ENCODE measurements around the gene JAG2.

Gene JAG2

DNA sequence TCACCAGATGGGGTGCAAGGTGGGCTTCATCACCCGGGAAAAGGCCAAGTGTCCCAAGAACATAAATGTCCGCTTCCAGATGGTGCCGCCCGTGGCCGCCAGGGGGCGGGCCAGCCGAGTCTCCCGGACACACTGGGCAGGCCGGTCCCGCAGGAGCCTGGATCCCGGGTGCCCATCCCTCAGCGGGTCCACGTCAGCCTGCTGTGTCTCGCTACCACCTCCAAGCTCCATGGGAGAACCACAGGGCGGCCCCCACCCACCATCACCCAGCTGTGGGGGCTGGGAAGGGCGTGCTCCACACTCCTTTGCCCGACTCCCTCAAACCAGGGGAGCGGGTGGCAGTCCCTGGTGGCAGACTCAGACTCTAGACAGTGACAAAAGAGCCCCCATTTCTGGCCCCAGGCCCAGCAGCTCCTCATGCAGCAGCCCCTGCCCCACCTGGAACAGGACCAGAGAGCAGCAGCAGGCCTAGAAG lies 34.5 kb upstream of the JAG2 start:
- DNase-seq = peak; percentile 55 to 69

DNA sequence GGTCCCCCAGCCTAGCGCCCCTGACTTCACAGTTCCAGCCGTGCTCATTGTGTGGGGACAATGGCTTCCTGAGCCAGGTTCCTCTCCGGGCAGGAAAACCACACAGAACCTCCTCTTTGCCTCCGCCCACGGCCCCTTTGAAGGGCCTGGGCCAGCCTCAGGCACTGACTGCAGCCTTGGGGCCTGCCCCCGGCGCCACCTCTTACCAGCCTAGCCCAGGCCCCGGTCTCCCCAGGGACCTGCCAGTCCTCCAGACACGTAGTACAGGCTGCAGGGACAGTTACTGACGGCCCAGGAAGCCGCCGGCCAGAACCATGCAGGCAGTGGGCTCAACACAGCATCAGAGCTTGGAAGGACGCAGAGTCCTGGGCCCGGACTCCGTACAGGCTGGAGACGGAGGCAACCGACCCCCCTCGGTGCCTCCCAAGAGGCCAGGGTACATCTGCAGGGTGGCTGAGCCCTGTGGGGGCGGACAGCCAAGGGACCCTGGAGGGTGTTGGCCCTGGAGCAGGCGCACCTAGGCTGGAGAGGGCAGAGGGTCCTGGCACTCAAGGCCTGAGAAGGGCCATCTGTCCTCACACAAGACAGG lies 33.4 kb upstream of the JAG2 start:
- peak; percentile 79 to 87 for DNase-seq

DNA sequence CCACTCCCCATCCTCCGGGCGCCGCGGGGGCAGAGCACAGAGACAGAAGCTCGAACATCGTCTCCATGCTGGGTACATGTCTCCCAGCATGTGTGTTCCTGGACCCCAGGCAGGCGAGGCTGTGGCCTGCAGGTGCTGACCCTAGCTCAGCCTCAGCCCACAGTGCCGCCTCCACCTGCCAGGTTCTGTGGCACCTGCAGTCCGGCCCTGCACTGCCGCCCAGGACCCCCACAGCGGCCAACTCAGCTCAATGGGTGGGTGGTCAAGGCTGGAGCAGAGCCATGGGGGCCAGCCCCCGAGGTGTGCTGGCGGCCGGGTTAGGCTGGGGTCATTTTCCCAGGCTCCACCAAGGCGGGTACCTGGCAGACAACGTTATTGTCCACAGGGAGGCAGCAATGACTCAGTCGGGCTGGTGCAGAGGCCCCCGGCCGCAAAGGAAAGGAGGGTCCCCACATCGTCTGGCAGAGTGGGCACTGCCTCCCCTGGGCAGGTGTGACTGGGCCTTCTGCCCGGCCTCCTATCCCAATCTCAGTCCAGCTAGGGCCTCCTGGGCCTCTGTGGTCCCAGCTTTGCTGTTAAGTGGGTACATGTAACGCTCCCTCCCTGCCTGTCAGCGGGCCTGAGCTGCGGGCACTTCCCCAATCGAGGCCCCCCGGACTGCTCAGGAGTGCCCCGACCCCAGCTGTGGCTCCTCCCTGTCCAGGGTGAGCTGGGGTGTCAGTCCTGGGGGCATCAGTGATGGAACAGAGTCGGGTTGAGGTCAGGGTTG lies 32.8 kb upstream of the JAG2 start:
- no peak for DNase-seq

DNA sequence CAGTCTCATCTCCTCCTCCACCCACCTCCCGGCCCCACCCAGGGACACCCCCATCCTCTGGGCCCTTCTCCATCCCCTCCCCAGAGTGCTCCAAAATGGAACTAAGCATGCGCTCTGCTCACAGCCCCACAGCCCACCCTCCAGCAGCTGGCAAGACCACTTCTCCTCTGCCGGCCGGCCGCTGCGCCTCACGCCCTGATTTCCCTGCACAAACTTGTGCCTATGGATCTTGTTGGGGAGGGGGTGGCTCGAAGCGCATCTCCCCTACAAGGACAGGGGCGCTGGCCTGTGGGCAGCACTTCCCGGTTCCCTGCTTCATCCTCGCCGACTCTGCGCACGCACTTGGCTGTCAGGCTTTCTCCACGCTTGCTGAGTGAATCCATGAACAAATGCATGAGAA lies 32.1 kb upstream of the JAG2 start:
- DNase-seq = no peak

DNA sequence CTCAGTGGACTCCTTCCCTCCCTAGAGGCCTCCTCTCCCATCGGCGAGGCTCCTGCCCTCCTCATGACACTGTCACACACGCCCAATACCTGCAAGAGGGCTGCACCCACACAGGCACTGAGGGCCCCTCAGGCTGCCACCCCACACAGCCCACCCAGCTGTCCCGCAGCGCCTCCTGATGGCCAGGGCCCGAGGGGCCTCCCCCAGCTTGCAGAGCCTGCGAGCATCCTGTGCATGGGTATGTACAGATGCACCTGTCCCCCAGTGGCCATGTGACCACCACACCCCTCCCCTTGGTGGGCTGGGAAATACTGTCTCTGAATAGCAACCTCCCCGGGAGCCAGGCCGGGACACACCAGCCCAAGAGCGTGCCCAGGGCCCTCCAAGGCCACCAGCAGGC lies 31.5 kb upstream of the JAG2 start:
- no peak for DNase-seq

DNA sequence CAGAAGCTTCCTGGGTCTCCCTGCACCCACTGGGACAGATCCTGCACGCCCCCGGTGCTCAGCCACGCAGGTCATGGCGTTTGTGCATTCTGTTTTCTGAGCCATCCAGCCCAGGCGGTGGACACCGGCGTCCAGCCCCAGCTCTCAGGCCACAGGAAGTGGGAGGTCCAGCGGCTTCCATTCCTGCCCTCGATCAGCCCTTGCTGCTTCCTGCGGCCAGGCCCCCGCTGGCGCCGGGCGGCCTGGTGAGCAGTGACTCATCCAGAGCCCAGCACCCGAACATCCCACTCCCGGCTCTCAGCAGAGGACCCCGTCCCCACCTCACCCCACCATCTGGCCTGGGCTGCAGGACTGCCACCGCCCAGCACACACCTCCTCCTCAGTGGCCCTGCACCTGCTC lies 30.5 kb upstream of the JAG2 start:
- peak in 1 of 2 donors; percentile 11 for DNase-seq

DNA sequence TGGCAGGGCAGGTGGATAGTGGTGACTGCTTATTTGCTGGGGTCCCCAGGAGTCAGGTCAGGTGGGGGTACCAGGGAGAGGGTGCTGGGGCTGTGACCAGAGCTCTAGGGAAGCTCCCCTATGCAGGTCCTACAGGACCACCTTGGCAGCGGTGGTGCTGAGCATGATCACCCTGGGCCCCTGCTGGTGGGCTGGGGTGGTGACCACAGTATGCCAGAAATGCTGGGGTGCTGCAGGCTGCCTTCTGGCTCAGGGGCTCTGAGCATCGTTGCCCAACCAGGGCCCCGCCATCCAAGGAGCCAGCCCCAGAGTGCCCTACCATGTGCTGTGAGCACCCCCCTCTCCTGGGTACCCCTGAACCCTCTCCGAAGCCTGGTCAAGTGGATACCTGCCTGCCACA lies 30.0 kb upstream of the JAG2 start:
- DNase-seq = no peak

DNA sequence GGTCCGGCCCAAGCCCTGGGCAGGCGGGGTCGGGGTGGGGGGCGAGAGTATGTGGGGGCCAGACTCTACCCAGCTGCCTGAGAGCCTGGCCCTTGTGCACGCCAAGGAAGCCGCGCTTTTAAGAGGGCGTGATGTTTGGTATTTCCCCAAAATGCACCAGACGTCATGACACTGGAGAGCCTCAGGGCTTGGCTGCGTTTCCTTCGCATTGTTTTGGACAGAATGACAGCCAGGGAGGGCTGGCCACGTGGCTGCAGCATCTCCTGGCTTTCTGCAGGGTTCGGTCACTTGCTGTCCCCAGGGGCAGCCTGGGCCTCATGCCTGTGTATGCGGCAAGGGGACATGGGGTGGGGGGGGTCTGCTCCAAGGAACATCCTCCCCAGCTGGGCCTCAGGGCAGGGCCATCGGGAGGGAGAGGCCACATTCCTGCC lies 28.6 kb upstream of the JAG2 start:
- peak; percentile 54 to 74 for DNase-seq

DNA sequence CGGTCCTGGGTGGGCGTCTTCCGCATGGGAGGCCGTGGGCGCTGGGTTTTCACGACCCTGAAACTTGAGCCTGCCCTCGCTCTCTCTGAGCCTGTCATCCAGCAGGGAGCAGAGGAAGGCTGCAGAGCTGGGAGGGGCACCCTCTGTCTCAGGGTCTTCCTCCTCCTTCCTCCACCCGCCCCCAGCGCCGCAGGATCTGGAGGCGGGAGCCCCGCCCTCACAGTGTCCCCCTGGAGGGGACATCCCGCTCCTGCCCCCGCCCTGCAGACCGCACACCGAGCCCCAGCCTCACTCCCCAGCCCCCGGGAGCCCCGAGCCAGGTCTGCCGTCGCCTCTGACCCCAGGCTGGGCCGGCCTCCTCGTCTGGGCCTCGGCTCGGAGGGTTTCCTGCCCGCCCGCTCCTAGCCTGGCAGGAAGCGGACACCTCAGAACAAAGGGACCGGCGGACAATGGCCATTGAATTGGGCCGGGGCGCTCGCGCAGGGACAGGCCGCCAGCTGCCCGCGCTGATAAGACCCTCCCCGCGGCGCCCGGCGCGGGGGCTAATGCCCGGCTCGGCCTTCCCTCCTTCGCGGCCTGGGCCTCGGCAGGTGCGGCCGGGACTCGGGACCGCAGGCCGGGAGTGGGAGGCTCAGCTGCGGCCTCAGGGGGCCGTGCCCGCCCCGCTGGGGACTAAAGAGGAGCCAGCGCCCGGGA lies 27.8 kb upstream of the JAG2 start:
- no peak for DNase-seq

DNA sequence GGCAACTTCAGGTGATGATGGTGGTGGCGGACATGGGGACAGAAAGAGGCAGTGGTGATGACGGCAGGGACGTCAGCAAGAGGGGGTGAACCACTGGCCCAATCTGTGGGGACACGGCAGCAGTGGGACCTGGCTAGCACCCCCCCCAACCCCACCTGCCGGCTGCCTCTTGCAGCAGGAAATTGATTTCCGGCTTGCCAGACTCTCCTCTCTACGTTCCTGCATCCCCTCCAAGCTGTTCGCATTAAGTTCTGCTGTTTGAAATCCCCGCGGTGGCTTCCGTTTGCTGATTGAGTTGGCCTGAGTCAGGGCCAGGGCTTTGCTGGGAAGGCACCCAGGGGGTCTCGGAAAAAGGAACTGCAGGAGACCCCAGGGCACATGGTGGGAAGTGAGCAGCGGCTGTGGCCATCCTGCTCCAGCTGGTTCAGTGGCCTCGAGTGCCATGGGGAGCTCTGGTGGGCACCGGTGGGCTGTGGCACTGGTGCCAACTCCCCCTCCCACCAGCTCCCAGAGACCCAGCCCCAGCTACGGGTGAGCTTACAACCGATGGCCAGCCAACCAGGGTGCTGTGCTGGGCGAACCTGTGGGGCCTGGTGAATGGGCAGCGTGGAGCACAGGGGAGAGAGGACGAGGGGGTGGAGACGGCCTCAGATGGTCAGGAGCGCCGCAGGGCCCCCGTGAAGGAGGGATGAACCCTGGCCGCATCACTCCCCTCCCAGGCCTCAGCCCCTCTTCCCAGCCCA lies 27.1 kb upstream of the JAG2 start:
- DNase-seq = no peak

DNA sequence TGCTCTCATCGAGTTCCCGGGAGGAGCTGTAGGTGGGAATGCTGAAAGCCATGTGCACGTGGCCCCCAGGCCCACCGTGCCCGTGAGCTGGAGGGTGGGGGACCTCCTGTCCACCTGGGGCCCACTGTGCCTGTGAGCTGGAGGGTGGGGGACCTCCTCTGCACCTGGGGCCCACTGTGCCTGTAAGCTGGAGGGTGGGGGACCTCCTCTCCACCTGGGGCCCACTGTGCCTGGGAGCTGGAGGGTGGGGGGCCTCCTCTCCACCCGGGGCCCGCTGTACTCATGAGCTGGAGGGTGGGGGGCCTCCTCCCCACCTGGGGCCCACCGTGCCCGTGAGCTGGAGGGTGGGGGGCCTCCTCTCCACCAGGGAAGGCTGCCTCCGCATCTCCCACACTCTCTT lies 26.5 kb upstream of the JAG2 start:
- DNase-seq = no peak

DNA sequence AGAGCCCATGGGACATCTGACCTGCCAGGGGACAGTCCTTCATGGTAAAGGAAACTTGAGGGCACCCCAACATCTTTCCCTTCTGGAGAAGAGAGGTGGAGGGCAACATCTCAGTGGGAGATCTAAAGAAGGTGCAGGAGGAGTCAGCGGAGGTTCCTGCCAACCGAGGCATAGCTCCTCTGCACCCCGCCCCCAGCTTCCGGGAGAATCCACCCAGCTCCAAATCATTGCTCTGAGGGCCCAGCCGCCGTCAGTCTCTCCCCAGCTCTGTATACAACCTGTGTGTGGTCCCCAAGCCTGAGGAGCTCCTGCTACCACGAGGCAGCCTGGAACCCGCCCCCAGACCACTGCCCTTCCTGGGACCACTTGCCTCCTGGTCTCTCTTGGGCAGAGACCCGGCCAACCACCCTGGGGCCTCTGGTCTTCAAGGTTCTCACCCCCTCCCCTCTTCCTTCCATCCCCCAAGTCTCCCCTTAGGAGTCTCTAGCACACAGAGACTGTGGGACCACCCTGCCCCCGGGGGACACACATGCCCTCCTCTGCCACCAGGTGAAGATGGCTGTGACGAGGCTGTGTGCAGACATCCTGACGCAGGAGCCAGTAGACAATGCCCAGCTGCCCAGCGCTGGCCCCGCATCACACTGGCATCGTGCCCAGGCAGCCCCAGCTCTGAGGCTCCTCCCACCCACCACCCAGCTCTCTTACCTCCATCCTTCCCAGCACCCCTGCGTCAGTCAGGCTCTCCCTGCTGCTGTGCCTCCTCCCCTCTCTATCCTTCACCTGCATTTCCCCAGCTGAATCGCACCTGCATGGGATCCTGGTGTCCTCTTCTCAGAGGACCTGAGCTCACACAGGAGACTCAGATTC lies 25.6 kb upstream of the JAG2 start:
- no peak for DNase-seq

DNA sequence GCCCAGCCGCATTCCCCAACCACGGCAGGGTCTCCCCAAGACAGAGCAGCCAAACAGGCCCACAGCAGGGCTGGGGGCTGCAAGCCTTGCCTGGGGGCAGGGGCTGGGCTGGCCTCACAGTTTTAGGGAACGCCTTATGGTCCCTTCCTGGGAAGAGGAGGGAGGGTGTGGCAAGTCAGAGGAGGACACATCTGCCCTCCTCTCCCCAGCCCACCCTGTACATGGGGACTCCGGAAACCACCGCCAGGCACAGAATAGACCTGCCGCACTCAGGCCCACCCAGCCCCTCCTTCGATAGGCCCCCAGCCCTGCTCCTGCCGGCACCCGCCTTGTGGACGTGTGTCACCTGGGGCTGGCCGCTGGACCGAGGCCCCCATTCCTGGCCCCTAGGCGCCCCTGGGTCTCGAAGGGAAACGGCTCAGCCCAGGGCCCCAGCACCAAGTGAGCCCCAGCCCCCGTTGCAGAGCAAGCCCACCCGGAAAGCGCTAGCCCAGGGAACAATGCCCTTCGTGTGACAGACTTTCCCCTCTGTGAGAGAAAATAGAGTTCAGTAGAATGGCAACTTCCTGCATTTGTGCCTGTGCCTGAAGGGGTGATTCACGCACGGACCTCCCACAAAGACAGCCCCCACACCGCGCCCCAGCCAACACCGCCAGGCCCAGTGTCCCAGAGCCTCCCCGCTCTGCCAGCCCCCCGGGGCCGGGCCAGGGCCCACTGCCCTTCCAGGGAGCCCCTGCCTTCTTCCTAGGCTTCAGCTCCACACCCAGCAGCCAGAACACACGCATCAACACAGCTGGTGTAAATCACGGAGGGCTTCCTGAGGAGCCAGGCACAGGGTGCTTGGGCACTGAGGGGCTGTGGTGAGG lies 24.5 kb upstream of the JAG2 start:
- peak in 1 of 2 donors; percentile 51 for DNase-seq

DNA sequence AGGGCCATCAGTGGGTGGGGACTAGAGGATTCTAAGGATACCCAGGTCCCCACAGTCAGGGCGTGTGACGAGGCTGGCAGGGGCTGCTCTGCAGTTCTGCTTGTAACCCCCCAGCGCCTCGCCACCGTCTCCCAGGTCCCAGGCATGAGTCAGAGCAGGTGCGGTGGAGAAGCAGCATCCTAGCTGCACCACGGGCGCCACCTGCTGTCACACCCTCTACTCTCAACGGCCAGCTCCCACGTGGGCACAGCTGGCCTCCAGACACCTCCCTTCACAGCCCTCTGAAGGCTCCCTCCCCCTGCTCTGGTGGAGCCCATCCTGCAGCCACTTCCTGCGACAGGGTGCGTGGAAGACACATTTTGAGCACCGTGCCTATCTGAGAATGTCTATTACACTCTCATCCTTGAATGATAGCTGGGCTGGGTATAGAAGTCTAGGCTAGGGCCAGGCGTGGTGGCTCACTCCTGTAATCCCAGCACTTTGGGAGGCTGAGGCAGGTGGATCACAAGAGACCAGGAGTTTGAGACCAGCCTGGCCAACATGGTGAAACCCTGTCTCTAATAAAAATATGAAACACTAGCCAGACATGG lies 19.5 kb upstream of the JAG2 start:
- DNase-seq = no peak

DNA sequence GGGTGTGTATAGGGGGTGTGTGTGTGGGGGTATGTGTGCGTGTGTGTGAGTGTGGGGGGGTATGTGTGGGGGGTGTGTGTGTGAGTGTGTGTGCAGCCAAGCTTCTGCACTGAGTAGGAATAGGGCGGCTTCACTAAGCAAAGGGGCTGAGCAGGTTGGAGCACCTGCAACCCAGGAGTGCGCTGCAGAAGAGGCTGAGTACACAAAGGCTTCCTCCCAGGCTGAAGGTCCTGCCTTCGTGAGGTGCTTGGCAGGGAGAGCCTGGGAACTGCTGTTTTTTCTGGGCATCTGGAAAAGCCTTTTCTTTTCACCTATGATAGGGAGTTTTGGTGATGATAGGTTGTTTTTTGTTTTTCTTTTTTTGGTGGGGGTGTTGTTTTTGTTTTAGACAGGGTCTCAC lies 18.5 kb upstream of the JAG2 start:
- DNase-seq = no peak

DNA sequence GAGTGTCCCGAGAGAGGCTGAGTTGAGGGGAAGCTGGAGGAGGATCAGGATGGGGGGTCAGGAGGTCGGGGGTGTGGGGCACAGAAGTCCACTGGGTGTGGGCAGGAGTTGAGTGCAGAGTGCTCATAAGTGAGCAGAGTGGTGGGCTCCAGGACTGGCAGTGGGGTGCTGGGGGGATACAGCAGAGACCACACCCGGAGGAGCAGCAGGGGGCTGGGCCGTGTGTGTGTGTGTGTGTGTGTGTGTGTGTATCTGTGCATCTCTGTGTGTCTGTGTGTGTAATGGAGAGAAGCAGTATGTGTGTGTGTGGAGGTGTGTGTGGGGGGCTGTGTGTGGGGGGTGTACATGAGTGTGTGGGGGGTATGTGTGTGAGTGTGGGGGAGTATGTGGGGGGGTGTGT lies 17.4 kb upstream of the JAG2 start:
- no peak for DNase-seq

DNA sequence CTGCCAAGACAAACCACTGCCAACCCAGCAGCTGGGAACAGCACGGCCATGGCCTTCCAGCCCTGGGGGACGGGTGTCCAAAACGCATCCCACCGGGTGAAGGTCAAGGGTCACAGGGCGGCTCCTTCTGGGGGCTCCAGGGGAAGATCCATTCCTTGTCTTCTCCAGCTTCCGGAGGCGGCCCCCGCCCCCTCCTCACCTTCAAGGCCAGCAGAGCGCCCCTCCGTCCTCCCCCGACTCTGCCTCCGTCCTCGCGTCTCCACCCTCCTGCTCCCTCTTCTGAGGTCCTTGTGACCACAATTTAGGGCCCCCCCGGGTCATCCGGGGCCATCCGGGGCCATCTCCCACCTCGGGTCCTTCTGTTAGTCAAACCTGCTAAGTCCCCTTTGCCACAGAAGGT lies 16.4 kb upstream of the JAG2 start:
- DNase-seq = no peak

DNA sequence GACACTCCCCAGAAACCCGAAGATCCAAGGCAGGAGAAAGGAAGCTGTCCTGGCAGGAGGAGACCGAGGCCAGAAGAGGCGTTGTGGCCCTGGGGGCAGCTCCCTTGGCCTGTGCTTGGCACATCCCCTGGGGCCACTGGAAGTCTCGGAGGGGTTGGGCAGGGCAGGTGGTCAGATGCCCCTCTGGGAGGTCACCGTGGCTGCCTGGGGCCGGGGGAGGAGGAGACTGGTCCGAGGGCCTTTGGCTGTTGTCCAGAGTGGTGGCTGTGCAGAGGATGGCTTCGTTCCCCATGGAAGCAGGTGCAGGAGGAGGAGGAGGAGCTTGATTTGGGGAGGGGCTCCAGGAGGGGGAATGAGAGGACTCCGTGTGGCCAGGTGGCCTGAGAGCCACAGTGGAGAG lies 15.9 kb upstream of the JAG2 start:
- DNase-seq = no peak

DNA sequence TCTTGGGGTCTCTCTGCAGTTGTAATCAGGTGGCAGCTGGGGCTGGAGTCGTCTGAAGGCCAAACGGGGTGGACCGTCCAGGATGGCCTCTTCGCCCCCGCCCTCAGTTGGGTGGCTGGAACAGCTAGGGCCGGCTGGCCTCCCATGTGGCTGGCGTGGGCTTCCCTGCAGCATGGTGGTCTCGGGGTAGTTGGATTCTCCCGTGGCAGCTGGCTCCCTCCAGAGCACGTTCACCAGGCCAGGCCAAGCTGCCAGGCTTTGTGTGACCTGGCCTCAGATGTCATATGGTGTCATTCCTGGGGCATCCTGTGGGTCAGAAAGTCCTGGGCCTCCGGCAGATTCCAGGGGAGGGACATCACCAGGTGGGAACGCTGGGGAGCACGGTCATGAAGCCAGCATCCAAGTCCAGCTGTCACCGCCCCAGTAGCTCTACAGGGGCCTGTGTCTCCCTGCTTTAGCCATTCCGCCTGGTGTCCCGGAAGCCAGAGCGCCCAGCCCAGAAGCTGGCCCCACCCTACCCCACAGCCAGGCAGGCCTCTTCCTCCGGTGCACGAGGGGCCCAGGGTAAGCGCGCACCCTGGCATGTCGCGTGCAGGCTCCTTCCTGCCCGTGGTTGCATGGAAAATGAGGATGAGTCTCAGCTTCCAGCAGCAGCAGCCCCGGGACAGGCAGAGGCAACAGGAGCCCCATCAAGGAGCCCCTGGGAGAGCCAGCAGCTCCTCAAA lies 13.9 kb upstream of the JAG2 start:
- no peak for DNase-seq

Data from inflammatory macrophage (primary cell).